ENCODE data around the gene SFXN4.
A peak's percentile ranks its signal among the peaks of the same experiment; 100 is the strongest.
"Not testable (repeated sequence)": the region's sequence is repeated elsewhere in the genome, so short reads cannot be mapped to it uniquely, and the experiment has no call there.

SFXN4 gene

DNA sequence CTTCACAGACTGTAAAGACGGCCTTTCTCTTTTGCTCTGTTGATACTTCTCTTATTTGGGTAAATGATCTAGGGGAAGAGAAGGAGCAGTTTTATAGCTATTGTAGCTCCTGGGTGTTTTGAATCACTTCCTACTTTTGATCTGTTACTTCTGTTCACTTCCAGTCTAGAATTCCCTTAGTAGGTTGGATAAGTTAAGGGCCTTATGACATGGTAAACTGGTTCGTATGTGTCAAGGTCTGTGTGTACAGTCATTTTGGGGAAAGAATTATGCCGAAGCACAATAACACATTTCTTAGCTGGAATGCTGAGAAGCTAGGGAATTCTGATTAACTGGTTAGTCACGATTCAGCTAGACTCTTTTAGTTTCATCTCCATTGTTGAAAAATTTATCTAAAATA lies 53.5 kb downstream of the SFXN4 start:
- H3K36me3 ChIP-seq (ENCODE audit: control insufficient read depth, insufficient read depth, low read length), result peaks cover 5% of the 10 kb centered on the region
- no peak overlapping the region for H3K9ac ChIP-seq (ENCODE audit: low read length)
- no peak overlapping the region for H3K27ac ChIP-seq (ENCODE audit: low read depth, low read length)
- H3K4me3 ChIP-seq (ENCODE audit: low read length), result no peak overlapping the region
- no peaks in the 10 kb centered on the region for H3K27me3 ChIP-seq (ENCODE audit: control insufficient read depth, insufficient read depth, low read length)
- peaks cover 7% of the 10 kb centered on the region for H3K4me1 ChIP-seq (ENCODE audit: control insufficient read depth, insufficient read depth, low read length)

DNA sequence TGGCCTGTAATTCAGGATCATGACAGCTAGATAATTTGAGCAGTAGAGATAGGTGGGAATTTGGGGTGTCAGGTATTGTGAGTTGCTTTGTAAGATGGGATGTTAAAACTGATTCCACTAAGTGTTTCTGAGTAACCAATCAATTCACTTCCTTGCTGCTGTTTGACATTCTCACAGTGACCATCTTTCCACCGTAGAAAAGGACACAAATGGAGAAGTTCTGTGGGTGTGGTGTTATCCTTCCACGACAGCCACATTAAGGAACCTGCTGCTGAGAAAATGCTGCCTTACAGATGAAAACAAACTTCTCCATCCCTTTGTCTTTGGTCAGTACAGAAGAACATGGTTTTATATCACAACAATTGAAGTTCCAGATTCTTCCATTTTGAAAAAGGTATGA lies 57.7 kb downstream of the SFXN4 start:
- H3K27me3 ChIP-seq (ENCODE audit: control insufficient read depth, insufficient read depth, low read length); H3K27ac ChIP-seq (ENCODE audit: low read depth, low read length); H3K4me3 ChIP-seq (ENCODE audit: low read length); H3K36me3 ChIP-seq (ENCODE audit: control insufficient read depth, insufficient read depth, low read length); H3K4me1 ChIP-seq (ENCODE audit: control insufficient read depth, insufficient read depth, low read length); H3K9ac ChIP-seq (ENCODE audit: low read length): not testable (repeated sequence)

DNA sequence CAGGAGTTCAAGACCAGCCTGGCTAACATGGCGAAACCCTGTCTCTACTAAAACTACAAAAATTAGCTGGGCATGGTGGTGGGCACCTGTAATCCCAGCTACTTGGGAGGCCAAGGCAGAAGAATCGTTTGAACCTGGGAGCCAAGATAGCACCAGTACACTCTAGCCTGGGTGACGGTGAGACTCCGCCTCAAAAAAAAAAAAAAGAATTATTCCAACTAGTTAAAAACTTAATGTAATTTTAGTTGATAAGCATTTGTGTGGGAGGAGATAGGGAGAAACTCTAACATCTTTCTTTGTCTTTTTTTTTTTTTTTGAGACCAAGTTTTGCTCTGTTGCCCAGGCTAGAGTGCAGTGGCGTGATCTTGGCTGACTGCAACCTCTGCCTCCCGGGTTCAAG lies 58.4 kb downstream of the SFXN4 start:
- not testable (repeated sequence) for H3K36me3 ChIP-seq (ENCODE audit: control insufficient read depth, insufficient read depth, low read length); H3K4me3 ChIP-seq (ENCODE audit: low read length); H3K27ac ChIP-seq (ENCODE audit: low read depth, low read length); H3K9ac ChIP-seq (ENCODE audit: low read length); H3K27me3 ChIP-seq (ENCODE audit: control insufficient read depth, insufficient read depth, low read length); H3K4me1 ChIP-seq (ENCODE audit: control insufficient read depth, insufficient read depth, low read length)

DNA sequence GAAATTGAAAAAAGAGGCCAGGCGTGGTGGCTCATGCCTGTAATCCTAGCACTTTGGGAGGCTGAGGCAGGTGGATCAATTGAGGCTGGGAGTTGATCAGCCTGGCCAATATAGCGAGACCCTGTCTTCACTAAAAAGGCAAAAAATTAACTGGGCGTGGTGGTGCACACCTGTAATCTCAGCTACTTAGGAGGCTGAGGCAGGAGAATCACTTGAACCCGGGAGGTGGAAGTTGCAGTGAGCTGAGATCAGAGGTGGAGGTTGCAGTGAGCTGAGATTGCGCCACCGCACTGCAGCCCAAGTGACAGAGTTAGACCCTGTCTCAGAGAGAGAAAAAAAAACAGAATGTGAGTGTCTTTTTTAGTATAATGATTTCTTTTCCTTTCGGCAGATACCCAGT lies 59.6 kb downstream of the SFXN4 start:
- H3K27ac ChIP-seq (ENCODE audit: low read depth, low read length); H3K4me1 ChIP-seq (ENCODE audit: control insufficient read depth, insufficient read depth, low read length); H3K36me3 ChIP-seq (ENCODE audit: control insufficient read depth, insufficient read depth, low read length); H3K4me3 ChIP-seq (ENCODE audit: low read length); H3K9ac ChIP-seq (ENCODE audit: low read length); H3K27me3 ChIP-seq (ENCODE audit: control insufficient read depth, insufficient read depth, low read length): not testable (repeated sequence)

DNA sequence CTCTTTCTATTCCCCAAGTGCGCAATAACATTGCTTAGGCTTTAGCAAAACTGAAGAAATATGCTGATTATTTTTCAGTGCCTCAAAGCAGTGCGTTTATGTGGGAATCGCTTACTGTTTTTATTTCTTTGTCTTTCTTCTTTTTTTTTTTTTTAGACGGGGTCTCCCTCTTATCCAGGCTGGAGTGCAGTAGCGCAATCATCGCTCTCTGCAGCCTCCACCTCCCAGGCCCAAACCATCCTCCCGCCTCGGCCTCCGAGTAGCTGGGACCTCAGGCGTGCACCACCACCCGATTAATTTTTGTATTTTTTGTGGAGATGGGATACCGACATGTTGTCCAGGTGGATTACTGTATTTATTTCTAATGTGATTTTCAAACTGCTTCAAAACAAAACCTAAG lies 60.4 kb downstream of the SFXN4 start:
- no peaks in the 10 kb centered on the region for H3K27me3 ChIP-seq (ENCODE audit: control insufficient read depth, insufficient read depth, low read length)
- no peak overlapping the region for H3K27ac ChIP-seq (ENCODE audit: low read depth, low read length)
- no peak overlapping the region for H3K9ac ChIP-seq (ENCODE audit: low read length)
- no peaks in the 10 kb centered on the region for H3K36me3 ChIP-seq (ENCODE audit: control insufficient read depth, insufficient read depth, low read length)
- H3K4me1 ChIP-seq (ENCODE audit: control insufficient read depth, insufficient read depth, low read length), result peaks cover 8% of the 10 kb centered on the region
- H3K4me3 ChIP-seq (ENCODE audit: low read length), result peak overlapping the region; percentile 70

DNA sequence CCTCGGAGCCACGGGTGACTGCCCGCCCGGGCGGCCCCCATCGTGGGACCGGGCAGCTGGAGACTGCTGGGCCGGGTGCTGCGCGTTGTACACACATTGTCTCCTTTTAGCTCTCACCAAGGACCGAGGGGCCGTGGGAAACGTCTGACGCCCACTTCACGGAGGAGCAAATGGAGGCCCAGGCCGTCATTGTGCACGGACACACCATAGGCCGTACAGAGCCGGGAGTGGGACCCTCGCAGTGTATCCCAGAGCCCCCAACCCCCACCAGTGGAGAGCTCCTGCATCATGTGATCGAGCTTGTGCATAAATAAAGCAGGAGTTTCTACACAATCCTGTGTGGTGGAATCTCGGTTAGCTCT lies 60.9 kb downstream of the SFXN4 start:
- H3K4me3 ChIP-seq (ENCODE audit: low read length), result peak overlapping the region; percentile 70
- H3K4me1 ChIP-seq (ENCODE audit: control insufficient read depth, insufficient read depth, low read length), result peaks cover 8% of the 10 kb centered on the region
- H3K27ac ChIP-seq (ENCODE audit: low read depth, low read length), result peak overlapping the region; percentile 36
- no peaks in the 10 kb centered on the region for H3K27me3 ChIP-seq (ENCODE audit: control insufficient read depth, insufficient read depth, low read length)
- peak overlapping the region; percentile 25 for H3K9ac ChIP-seq (ENCODE audit: low read length)
- no peaks in the 10 kb centered on the region for H3K36me3 ChIP-seq (ENCODE audit: control insufficient read depth, insufficient read depth, low read length)

DNA sequence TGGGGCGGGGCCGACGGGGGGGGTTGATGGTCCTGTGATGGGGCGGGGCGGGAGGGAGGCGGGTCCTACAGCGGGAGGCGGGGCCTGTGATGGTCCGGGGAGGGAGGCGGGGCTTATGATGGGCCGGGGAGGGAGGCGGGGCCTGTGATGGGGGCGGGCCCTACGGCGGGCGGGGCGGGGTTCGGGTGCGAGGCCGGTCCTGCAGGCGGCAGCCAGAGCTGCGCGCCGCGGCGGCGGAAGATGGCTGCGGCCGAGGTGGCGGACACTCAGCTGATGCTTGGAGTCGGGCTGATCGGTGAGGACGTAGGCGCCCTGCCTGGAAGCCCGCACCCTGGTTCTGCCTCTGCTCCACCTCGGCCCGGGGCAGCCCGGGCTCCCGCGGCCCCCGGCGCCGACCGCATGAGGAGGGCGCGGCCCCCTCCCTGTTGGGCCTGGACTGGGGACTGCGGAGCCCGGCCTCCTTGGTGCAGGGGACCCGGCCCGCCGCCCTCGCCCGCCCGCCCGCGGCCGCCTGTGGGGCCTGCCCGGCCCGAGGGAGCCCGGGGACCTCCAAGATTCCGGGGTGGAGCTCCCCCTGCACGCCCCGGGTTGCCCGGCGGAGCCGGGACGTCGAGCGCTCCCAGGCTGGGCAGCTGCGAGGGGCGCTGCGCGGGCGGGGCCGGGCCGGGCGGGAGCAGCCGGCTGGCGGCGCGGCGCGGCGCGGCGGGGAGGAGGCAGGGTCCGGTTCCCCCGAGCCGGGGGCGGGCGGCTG lies 61.4 kb downstream of the SFXN4 start, which contains the start of gene DENND10:
Gene DENND10 (plus strand): TSS at position 211 of the 751 bp plus-strand sequence. CDS start 30 bp downstream, at position 241.
- Histone ChIP-seq H3K36me3 (ENCODE audit: control insufficient read depth, insufficient read depth, low read length) (no peaks in the 10 kb centered on the region), H3K27ac (ENCODE audit: low read depth, low read length) (peak within 1 kb of the TSS; percentile 68), H3K9ac (ENCODE audit: low read length) (peak within 1 kb of the TSS; percentile 73), H3K27me3 (ENCODE audit: control insufficient read depth, insufficient read depth, low read length) (no peaks in the 10 kb centered on the region), H3K4me1 (ENCODE audit: control insufficient read depth, insufficient read depth, low read length) (peaks cover 8% of the 10 kb centered on the region), H3K4me3 (ENCODE audit: low read length) (peak within 1 kb of the TSS; percentile 70)

DNA sequence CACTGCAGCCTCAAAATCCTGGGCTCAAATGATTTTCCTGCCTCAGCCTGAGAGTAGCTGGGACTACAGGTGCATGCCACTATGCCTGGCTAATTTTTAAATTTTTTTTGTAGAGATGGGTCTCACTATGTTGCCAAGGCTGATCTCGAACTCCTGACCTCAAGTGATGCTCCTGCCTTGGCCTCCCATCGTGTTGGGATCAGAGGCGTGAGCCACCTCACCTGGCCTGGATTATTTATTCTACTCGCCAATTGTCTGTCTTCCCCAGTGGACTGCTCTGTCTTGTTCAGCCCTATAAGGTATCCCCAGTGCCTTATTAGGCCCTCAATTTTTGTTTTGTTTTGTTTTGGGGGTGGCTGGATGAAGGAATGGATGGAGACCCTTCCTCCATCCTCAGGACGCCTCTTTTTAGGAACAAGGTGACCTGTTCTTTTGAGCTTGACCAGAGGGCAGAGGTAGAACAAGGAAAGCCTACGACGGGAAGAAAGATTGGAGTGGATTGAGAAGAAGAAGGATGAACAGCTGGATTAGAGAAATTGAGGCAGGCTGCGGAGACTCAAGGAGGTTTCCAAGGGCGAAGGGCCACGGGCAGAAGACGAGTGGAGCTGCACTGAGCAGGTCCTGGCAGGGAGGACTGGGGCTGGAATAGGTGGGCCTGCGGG lies 62.1 kb downstream of the SFXN4 start:
- no peaks in the 10 kb centered on the region for H3K36me3 ChIP-seq (ENCODE audit: control insufficient read depth, insufficient read depth, low read length)
- peak overlapping the region; percentile 8 for H3K27ac ChIP-seq (ENCODE audit: low read depth, low read length)
- peak overlapping the region; percentile 6 for H3K4me3 ChIP-seq (ENCODE audit: low read length)
- no peak overlapping the region for H3K9ac ChIP-seq (ENCODE audit: low read length)
- peaks cover 8% of the 10 kb centered on the region for H3K4me1 ChIP-seq (ENCODE audit: control insufficient read depth, insufficient read depth, low read length)
- no peaks in the 10 kb centered on the region for H3K27me3 ChIP-seq (ENCODE audit: control insufficient read depth, insufficient read depth, low read length)

DNA sequence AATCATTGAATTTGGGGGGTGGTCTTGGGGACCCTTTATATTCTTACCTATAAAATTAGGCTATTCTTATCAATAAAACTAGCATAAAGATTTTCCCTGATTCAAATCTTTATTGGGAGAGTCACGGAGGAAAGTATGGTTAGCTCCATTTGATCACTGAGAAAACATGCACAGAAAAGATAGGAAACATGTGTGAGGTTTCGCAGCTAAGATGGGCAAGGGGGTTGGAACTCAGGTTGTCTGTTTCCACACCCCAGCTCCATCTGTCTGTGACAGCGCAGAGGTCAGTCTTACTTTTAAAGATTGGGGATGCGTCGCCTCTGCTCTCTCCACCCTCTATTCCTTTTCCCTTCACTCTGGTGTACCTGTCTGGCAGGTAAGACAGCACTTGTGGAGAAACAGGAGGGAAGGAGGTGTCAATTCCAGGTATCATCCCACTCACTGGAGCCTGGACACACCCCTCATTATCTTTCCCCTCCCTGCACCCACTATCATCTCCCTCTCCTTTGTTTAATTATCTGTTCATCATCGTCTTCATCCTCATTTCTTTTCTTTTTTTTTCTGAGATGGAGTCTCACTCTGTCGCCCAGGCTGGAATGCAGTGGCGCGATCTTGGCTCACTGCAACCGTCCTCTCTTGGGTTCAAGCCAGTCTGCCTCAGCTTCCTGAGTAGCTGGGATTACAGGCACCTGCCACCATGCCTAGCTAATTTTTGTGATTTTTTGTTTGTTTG lies 64.0 kb downstream of the SFXN4 start:
- H3K4me3 ChIP-seq (ENCODE audit: low read length), result no peak overlapping the region
- H3K27me3 ChIP-seq (ENCODE audit: control insufficient read depth, insufficient read depth, low read length), result no peaks in the 10 kb centered on the region
- H3K36me3 ChIP-seq (ENCODE audit: control insufficient read depth, insufficient read depth, low read length), result no peaks in the 10 kb centered on the region
- H3K9ac ChIP-seq (ENCODE audit: low read length), result no peak overlapping the region
- H3K4me1 ChIP-seq (ENCODE audit: control insufficient read depth, insufficient read depth, low read length), result peaks cover 8% of the 10 kb centered on the region
- H3K27ac ChIP-seq (ENCODE audit: low read depth, low read length), result no peak overlapping the region

DNA sequence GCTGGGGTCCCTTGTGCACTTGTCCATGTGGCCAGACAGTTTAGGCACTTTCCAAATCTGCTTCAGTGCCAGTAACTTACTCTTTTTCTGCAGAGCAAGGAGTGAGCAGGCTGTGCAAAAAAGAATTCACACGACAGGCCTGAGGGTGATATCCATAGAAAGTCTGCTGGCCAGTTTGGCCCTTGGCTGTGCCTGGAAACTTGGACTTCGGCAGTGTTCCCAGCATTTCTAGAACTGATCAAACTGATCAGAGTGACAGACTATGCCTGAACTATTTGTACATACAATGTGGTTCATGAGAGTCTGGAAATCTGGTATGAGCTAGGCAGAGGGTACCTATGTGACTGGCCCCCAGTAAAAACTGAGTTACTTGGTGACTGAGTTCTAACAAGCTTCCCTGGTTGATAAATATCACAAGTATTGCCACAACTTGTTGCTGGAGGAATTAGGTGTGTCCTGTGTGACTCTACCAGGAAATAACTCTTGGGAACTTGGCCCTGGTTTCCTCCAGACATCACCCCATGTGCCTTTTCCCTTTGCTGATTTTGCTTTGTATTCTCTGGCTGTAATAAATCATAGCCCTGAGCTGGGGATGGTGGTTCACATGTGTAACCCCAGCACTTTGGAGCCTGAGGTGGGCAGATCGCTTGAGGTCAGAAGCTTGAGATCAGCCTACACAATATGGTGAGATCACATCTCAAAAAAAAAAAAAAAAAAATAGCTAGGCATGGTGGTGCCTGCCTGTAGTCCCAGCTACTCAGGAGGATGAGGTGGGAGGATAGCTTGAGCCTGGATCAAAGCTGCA lies 64.9 kb downstream of the SFXN4 start:
- Histone ChIP-seq H3K27ac (ENCODE audit: low read depth, low read length) (no peak overlapping the region), H3K27me3 (ENCODE audit: control insufficient read depth, insufficient read depth, low read length) (no peaks in the 10 kb centered on the region), H3K9ac (ENCODE audit: low read length) (no peak overlapping the region), H3K4me1 (ENCODE audit: control insufficient read depth, insufficient read depth, low read length) (peaks cover 8% of the 10 kb centered on the region), H3K36me3 (ENCODE audit: control insufficient read depth, insufficient read depth, low read length) (no peaks in the 10 kb centered on the region), H3K4me3 (ENCODE audit: low read length) (no peak overlapping the region)

DNA sequence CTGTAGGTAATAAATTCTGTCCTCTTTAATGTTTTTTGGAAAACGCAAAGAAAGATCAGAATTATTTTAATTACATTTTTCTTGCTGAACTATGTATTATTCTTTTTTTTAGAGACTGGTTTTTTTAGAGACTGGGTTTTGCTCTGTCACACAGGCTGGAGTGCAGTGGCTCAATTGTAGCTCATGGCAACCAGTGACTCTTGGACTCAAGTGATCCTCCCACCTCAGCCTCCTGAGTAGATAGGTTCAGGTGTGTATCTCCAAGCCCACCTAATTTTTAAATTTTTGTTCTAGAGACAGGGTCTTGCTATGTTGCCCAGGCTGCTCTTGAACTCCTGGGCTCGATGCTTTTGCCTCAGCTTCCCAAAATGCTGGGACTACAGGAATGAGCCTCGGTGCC lies 66.9 kb downstream of the SFXN4 start:
- Histone ChIP-seq H3K4me3 (ENCODE audit: low read length) (no peak overlapping the region), H3K4me1 (ENCODE audit: control insufficient read depth, insufficient read depth, low read length) (no peaks in the 10 kb centered on the region), H3K27me3 (ENCODE audit: control insufficient read depth, insufficient read depth, low read length) (no peaks in the 10 kb centered on the region), H3K36me3 (ENCODE audit: control insufficient read depth, insufficient read depth, low read length) (no peaks in the 10 kb centered on the region), H3K27ac (ENCODE audit: low read depth, low read length) (no peak overlapping the region), H3K9ac (ENCODE audit: low read length) (no peak overlapping the region)

Measured in rectal smooth muscle tissue (tissue), 1 donor.